HL-60 (cell line): ENCODE data around the gene L3MBTL4.

Experiments
- CTCF ChIP-seq: IDR thresholded peaks from one replicate; pipeline ENCODE4 v1.5.1; 2011; ENCODE audit warnings: low read length, control low read depth, inconsistent platforms; ENCODE audit not compliant: insufficient read depth
- POLR2AphosphoS5 ChIP-seq: IDR thresholded peaks from 2 replicates; pipeline ENCODE4 v1.6.1; 2012; ENCODE audit warnings: low read depth
- REST ChIP-seq: IDR thresholded peaks from 2 replicates; pipeline ENCODE4 v1.6.1; 2012; ENCODE audit warnings: low read depth; ENCODE audit not compliant: insufficient replicate concordance
- SPI1 ChIP-seq: IDR thresholded peaks from 2 replicates; pipeline ENCODE4 v1.6.1; 2012; ENCODE audit warnings: low read depth, mild to moderate bottlenecking, borderline replicate concordance

GRCh38 chr18:6355789-6356589 is 58.7 kb downstream of the L3MBTL4 start:
- TF ChIP-seq CTCF (no peak), POLR2AphosphoS5 (no peak), SPI1 (no peak), REST (no peak)
